GM12801 (cell line): Measurements from ENCODE around the gene ARHGEF10L.

Experiments
- TF ChIP-seq, protein P1 (sequence below): IDR thresholded peaks from one replicate; pipeline ENCODE4 v1.5.1; 2011; ENCODE audit warnings: control low read depth; ENCODE audit not compliant: insufficient read length; ENCODE audit errors: extremely low read depth

ARHGEF10L gene

DNA sequence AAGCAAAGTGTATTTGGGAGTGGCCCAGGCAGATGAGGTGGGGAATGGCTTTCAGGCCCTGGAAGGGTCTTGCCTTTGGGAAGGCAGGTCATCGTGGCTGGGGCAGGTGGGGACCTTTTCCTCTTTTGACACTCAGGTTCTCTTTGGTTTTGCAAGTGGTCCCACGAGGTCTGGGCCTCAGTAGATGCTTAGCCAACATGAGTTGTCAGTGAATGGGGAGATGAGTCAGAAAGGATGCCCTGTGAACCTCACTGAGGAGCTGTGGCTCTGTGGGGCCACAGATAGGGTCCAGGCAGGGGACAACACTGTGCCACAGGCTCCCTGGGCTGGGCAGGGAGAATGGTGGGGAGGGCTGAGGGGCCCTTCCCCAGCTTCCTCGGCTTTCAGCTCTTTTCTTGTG, 19.0 kb downstream of the ARHGEF10L start:
- TF ChIP-seq, protein P1, sequence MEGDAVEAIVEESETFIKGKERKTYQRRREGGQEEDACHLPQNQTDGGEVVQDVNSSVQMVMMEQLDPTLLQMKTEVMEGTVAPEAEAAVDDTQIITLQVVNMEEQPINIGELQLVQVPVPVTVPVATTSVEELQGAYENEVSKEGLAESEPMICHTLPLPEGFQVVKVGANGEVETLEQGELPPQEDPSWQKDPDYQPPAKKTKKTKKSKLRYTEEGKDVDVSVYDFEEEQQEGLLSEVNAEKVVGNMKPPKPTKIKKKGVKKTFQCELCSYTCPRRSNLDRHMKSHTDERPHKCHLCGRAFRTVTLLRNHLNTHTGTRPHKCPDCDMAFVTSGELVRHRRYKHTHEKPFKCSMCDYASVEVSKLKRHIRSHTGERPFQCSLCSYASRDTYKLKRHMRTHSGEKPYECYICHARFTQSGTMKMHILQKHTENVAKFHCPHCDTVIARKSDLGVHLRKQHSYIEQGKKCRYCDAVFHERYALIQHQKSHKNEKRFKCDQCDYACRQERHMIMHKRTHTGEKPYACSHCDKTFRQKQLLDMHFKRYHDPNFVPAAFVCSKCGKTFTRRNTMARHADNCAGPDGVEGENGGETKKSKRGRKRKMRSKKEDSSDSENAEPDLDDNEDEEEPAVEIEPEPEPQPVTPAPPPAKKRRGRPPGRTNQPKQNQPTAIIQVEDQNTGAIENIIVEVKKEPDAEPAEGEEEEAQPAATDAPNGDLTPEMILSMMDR: no peak

GRCh38 chr1:17558954-17559614, 19.6 kb downstream of the ARHGEF10L start:
- TF ChIP-seq, protein P1: no peak

DNA sequence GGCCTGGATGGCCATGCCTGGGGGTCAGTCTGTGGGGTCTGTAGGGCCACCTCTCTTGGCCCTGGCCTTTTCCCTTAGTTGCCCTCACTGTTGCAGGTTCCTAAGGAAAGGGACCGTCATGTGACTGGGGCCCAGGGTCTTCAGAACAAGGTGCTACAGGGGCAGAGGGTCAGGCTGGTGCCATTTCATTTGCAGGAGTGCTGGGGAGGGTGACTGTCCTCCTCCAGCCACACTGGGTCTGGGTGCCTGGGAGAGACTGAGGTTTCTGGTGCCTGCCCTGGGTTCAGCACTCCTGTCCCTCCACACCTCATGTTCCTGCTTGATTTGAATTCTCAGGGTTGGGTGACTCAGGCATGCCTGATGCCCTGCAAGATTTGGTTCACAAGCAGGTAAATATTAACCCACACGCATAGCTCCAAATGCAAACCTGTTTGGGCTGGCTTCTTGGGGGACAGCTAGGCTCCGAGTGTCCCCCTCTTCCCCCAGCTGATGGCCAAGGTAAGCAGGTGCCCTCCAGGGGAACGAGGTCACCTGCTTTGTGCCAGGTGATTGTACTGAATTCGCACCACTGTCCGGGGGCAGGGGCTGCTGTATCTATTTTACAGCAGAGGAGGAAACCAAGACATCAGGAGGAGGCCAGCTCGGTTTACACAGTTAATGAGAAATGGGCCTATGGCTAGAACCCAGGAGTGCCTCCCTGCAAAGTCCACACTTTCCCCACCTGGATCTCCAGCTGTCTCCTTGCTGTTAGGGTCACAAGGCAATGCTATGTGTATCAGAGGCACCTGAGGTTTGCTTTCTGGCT, 20.3 kb downstream of the ARHGEF10L start:
- TF ChIP-seq, protein P1: no peak

DNA sequence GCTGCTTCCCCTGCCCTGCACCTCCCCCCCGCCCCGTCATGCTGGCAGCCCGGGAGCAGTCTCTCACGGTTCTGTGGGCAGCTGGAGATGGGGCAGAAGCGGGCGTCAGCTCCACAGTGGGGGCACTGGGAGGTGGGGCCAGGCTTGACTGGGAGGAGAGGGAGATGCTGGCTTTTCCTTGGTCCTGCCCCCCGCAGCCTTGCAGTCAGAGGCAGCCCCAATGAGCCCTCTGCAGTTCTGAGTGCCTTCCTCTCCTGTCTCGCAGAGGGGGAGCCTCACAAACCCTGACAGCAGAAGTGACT, 21.7 kb downstream of the ARHGEF10L start:
- TF ChIP-seq, protein P1: no peak

DNA sequence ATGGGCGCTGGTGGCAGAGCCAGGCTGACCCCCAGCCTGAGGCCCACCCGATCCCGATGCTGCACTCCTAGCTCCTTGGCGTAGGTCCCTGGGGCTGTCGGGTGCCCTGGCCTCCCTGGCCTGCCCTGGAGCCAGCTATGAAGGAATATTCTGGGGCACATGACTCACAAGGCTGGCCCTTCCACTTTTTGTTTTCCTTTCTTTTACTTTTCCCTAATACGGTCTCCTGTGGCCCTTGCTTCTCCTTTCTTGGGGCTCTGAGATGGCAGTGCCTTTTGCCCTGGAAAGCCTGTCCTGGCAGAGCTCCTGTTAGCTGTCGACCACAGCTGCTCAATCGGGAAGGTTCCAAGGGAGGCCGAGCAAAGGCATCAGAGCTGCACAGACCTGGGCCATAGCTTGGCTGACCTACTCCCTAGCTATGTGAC, 22.1 kb downstream of the ARHGEF10L start:
- TF ChIP-seq, protein P1: no peak

DNA sequence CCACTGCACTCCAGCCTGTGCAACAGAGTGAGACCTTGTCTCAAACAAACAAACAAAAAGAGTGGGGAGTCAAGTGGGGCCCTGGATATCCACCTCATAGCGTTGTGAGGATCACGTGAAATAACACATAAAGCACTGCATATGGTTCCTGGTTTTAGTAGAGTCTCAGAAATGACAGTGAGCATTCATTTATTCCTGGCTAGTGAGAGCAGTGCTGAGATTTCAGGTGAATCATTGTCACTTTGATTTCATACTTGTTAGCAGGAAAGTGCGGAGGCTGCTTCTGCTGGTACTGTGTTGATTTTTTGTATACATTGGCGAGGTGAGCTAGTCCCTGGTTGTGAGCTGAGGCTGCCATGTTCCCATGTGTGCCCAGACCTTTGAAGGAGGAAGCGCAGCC, 22.9 kb downstream of the ARHGEF10L start:
- TF ChIP-seq, protein P1: no peak

DNA sequence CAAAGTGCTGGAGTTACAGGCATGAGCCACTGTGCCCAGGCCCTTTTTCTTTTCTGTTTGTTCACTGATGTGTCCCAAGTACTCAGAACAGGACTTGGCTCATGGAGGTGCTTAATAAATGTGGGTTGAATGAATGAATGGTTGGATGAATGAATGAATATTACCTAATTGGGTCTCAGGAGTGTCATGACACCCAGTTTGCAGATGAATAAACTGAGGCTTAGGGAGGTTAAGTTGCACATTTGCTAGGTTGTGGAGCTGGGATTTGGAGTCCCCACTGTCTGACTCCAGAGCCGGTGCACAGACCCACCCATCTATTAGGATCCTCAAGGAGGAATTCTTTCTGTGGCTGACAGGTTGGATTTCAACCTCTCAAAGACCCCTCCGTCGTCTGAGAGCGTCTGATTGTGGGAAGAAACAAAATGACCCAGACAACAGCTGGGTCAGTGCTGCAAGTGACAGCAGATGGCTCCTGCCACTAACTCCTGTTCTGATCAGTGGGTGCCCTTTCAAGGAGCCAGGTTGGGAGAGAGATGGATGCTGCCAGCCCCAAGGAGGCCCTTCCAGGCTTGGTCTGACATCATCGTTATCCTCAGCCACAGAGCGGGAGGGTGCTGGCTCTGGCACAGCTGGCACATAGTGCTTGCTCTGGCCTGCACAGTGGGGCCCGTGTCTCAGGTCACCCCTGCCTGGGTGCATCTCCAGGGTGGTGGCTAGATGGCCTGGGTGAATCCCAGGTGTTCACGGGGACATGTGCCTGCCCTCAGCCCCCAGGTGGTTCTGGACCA, 24.2 kb downstream of the ARHGEF10L start:
- TF ChIP-seq, protein P1: no peak
